ENCODE data around the gene TRERF1.

Gene TRERF1

GRCh38 chr6:42301986-42302385, 149.7 kb downstream of the TRERF1 start:
- DNase-seq: no peak

DNA sequence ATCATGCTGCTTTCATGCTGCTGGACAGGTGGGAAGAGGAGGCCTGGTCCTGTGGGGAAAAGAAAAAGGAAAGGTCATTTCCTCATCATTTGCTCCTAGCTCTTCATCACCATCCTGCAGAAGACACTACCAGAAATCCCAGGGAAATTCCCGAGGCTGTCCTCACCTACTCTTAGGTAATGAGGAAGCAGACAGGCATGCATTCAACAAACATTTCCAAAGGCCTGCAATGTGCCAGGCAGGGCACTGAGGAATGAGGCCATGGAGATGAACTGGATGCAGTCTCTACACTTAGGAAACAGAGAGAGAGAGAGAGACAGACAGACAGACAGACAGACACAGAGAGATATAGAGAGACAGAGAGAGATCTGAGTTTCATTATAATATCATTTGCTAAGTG, 151.0 kb downstream of the TRERF1 start:
- no peak for DNase-seq

DNA sequence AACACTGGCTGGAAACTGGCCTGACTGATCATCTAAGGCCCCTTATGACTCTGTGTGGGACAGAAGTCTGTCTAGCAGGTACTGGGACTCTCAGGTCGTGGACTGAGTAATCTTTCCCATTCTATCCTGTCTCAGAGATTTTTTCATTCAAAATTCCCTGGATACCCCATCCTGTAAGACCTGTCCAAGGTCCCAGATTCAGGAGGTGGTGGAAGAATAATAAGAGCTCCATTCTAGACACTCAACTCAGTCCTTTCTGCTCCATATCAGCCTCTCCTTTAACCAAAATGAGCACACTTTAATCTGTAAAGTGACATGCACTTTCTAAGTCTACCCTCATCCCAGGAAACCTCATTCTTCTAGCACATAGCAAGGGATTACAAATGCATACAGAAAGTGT, 151.5 kb downstream of the TRERF1 start:
- DNase-seq: no peak

GRCh38 chr6:42297661-42298060, 154.1 kb downstream of the TRERF1 start:
- no peak for DNase-seq

- no peak for DNase-seq
Measured at GRCh38 chr6:42296614-42297013, 155.1 kb downstream of the TRERF1 start.

DNA sequence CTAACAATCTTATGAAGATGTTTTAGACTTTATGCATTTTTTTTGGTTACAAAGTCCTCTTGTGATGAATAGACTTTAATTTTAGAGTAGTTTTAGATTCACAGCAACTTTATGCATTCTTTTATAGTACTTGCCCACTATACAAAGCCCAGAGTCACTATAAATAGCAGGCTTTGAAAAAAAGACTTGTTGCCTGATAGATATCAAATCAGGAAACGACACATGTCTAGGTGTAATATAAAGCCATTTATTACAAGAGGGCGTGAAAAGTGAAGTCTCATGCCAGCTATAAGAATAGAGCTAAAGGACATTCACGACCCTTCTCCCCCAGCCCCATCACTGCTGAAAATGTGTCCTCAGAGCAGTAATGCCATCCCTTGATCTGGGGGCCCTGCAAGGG, 156.0 kb downstream of the TRERF1 start:
- no peak for DNase-seq

- no peak for DNase-seq
Measured at GRCh38 chr6:42295181-42295580, 156.5 kb downstream of the TRERF1 start.

- DNase-seq: no peak
Measured at GRCh38 chr6:42294759-42295158, 157.0 kb downstream of the TRERF1 start.

- no peak for DNase-seq
Measured at GRCh38 chr6:42293386-42293977, 158.2 kb downstream of the TRERF1 start.

GRCh38 chr6:42292004-42292740, 159.6 kb downstream of the TRERF1 start:
- DNase-seq: no peak

- DNase-seq: no peak
Measured at GRCh38 chr6:42287756-42288155, 164.0 kb downstream of the TRERF1 start.

GRCh38 chr6:42281570-42281969, 170.2 kb downstream of the TRERF1 start:
- no peak for DNase-seq

DNA sequence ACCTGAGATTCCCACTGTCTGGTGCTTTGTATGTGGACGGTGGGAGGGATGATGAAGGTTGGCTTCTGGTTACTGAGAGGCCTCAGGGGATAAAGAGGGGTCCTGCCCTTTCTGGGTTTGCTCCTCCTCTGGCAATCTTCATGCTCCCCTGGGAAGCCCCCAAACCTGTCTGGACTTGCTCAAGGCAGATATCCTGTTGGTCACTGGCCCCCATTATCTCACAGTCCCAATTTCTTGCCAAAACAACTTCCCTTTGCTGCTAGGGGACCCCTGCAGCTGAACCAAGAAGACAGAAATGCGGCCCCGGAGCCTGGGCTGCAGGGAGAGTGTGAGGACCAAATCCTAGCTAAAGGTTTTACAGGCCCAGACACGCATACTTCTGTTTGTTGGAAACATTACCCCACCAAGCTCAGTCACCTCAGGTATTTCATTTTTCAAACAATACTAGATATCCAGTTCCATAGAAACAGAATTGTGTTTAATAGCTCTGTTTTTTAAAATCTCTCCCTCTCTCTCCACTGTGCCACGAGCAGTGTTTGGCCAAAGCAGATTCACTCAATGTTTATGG, 170.7 kb downstream of the TRERF1 start:
- no peak for DNase-seq

DNA sequence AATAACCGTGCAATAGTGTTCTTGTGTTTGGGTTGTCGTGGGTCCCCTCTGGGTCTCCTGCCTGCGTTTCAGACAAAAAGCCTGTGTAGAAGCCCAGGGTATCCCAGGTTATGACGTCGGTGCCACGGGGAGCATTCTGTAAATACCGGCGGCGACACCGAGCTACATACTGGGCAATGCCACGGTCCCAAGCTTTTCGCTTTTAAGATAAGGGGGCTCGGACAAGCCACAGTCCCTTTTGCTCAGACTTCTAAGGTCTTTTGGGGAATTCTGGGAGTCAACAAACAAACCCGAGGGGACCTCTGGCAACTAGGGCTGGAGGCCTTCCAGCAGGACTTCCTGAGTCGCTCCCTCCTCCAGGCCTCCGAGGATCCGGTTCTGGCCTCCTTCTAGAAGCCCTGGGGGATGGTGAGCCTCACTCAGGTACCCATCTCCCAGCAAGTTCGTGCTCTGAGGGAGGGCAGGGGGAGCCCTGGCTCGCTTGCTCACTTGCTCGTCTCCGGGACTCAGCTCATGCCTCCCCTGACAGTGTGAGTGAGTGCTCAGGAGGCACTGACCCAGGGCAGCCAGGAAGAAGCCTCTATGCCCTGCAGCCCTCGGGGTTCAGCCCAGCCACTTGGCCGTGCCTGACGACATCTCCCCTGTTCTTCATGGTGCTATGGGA, 171.6 kb downstream of the TRERF1 start:
- DNase-seq: no peak

DNA sequence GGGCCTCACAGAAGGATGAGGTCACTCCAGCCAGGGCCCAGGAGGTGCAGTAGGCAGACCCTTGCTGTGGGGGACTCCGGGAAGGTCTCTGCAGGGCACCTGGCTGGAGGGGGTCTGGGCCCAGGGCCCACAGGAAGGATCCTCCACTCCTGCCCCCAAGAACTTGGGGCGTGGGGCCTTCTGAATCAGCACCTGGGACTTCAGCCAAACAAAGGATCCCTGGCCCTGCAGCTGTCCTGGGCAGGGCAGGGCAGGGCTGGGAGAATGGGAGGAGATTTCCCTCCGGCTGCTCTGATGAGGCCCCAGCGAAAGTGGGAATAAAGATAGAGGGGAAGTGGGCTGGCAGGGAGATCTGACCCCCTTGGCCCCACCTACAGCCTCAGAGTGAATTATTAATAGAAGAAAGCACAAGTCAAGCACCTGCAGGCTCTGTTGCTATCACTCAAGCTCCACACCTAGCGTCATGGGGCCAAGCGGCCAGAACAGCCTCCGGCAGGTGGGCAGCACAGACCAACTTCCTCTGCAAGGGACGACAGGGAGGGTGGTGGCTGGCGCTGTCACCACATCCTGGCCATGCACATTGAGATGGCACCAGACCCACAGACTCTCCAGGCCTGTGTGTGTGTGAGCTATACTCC, 172.5 kb downstream of the TRERF1 start:
- DNase-seq: no peak

- DNase-seq: no peak
Measured at GRCh38 chr6:42278131-42278853, 173.4 kb downstream of the TRERF1 start.

DNA sequence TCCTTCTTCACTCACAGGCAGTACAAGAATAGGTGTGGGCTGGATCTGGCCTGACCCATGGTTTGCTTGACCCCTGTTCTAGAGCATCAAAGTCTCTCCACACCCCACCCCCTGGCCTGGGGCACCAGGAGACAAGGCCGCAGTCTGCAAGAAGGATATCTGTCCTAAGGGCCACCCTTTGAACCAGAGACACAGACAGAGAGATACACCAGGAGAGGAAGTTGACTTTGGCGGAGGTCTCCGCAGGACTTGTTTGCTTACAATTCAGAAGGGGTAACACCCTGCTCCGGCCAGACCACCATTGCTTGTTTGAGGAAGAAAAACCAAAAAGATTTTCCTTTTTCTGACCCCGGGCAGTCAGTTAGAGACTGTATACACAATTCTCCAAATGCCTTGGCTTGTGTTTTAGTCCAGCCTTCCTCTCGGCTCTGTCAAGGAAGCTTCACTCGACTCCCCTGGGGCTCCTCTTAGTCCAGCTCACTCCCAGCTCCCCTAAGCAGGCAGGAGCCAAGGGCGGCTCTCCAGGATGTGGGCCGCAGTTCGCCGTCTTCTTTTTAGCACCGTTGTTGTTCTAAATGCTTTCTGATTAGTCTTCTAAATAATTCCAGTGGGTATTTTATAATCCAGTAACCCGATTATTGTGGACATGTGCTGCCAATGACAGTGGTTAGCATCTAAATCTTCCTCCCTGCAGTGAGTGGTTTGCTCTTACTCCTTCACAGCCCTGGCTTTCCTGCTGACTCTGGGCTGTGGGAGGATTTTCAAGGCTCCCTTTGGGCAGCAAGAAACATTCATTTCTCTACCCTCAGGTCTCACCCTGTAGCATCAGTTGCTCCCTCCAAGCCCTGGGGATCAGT, 175.5 kb downstream of the TRERF1 start:
- no peak for DNase-seq

GRCh38 chr6:42275376-42276033, 176.2 kb downstream of the TRERF1 start:
- DNase-seq: no peak

DNA sequence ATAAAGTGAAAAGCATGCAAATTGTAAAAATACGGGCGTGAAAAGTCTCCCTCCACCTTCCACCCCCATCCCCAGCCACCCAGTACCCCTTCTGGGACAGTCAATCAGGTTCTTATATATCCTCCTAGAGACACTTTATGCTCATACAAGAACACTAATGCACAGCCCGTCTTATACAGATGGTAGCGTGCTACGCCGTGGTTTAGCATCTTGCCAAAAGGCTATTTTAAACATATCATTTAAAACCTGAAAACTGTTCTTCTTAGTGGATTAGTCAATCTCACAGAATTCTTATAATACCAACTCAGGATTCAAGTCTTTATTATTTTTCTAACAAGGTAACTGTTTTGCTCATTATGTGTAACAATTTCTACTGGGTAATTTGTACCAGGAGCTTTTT, 176.8 kb downstream of the TRERF1 start:
- no peak for DNase-seq

DNA sequence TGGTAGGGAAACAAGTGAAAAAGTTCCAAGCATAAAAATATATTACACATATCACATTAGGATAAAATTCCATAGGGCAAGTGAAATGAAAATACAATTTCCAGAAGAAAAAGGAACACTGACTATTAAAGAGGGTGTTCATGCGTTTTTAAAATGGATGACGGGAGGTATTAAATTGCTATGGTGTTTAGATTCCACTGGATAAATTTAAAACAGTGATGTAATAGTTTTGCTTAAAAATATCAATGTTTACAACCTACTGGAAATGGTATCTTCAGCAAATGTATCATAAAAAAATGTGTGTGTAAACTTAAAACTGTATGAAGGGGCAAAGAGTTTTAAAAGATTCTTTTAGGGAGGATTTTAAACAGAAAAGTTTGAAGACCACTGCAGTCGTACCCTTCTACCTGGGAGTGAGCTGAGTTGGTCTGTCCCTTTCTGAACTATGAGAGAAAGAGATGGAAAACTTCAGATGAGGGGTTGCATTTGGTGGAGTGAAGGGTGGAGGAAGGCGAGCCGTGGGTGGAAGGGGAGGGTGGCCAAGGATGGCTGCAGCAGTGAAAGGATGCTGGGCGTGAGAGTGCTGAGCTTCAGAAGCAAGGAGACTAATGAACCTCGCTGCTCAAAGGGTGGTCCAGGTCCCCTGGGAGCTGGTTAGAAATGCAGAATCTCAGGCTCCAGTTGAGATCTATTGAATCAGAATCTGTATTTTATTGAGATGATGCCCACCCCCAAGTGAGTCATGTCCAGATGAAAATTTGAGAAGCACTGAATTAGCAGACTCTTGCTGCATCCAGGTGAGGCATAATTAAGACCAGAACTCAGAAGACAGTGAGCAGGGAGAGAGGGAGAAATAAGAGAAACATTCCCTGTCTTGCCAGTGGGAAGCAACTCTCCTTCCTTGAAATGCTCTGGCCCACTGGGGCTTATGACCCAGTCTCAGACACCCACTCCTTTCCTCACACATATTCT, 179.6 kb downstream of the TRERF1 start:
- no peak for DNase-seq
